HepG2 (cell line): Measurements from ENCODE around the gene FAAP20.

Experiments
- YY1 ChIP-seq: IDR thresholded peaks from 2 replicates; pipeline ENCODE4 v1.6.1; 2011; ENCODE audit warnings: low read length, low read depth, moderate library complexity, mild to moderate bottlenecking; ENCODE audit not compliant: insufficient read depth, insufficient replicate concordance
- TF ChIP-seq, protein P1 (sequence below): IDR thresholded peaks from 2 replicates; pipeline ENCODE4 v1.6.1; 2016; ENCODE audit warnings: control low read depth
- TF ChIP-seq, protein P2 (sequence below): sonication (generic); formaldehyde crosslinking; IDR thresholded peaks from 2 replicates; pipeline ENCODE4 v1.5.0; 2020; ENCODE audit warnings: mild to moderate bottlenecking, missing genetic modification reagents, moderate library complexity

DNA sequence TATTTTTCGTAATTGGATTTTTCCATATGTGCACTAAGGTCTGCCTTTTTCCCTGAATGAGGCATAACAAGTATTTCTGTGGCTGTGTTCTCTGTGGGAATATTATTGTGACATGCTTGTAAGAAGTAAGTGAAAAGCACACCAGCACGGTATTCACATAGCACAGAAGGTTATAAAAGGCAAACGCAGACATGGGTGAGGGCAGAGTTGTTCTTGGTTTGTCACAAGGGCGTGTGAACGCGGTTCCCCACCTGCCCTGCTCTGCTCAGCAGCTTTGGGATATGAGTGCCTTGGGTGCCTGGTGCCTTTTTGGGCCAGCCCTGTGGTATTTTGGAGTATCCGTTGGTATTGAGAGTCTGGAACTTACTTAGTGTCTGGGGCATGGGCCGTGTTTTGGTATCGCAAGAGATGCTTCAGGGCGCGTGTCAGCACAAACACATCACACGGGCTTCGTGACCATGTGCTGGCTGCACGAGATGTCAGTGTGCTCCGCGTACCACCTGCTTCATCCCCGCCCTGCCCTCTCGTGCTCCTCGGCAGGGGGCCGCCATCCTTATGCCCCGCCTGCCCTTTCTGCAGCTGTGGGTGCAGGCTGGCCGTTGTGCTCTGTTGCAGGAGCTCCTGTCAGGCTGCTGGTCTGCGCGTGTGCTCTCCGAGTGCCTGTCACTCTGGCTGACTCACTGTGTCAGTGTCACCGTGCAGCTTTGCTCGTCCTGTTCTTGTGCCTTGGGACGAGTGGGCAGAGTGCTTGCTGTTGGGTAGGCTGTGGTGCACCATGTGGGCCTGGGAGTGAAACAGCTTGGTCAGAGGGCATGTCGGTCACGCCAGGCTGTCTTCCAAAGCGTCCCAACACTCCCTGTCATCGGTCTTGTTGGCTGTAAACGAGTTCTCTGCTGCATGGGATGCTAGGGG, 48.5 kb upstream of the FAAP20 start:
- TF ChIP-seq, protein P1, sequence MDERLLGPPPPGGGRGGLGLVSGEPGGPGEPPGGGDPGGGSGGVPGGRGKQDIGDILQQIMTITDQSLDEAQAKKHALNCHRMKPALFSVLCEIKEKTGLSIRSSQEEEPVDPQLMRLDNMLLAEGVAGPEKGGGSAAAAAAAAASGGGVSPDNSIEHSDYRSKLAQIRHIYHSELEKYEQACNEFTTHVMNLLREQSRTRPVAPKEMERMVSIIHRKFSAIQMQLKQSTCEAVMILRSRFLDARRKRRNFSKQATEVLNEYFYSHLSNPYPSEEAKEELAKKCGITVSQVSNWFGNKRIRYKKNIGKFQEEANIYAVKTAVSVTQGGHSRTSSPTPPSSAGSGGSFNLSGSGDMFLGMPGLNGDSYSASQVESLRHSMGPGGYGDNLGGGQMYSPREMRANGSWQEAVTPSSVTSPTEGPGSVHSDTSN (CRISPR knock-in tag) = no peak
- TF ChIP-seq, protein P2, sequence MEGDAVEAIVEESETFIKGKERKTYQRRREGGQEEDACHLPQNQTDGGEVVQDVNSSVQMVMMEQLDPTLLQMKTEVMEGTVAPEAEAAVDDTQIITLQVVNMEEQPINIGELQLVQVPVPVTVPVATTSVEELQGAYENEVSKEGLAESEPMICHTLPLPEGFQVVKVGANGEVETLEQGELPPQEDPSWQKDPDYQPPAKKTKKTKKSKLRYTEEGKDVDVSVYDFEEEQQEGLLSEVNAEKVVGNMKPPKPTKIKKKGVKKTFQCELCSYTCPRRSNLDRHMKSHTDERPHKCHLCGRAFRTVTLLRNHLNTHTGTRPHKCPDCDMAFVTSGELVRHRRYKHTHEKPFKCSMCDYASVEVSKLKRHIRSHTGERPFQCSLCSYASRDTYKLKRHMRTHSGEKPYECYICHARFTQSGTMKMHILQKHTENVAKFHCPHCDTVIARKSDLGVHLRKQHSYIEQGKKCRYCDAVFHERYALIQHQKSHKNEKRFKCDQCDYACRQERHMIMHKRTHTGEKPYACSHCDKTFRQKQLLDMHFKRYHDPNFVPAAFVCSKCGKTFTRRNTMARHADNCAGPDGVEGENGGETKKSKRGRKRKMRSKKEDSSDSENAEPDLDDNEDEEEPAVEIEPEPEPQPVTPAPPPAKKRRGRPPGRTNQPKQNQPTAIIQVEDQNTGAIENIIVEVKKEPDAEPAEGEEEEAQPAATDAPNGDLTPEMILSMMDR = no peak
- no peak for TF ChIP-seq YY1
